Activated CD4-positive, alpha-beta T cell treated with anti-CD3 and anti-CD28 coated beads, Interleukin-2, amount 10 ng/mL, durations not matched to agents 7 days and 5 days (primary cell): ENCODE measurements around the gene VASP. TPM values are rescaled to one million over a fixed set of nuclear protein-coding genes. Genes with fewer than 3 reads are reported as not detected.

ENCODE experiments used
- CTCF ChIA-PET: fragments of 350-600 bp; sonication (Branson Sonifier 250); formaldehyde crosslinking; loops from one replicate; lab custom pipeline; 2021; ENCODE audit warnings: antibody characterized with exemption; lab: Charles Lee
- POLR2A ChIA-PET: fragments of 350-600 bp; sonication (Branson Sonifier 250); formaldehyde crosslinking; loops from one replicate; lab custom pipeline; 2021; ENCODE audit warnings: antibody characterized with exemption; lab: Charles Lee
- DNase-seq: peaks from one replicate; pipeline ENCODE4 v3.0.0-alpha.2; 2020
- H3K27ac Mint-ChIP-seq: one replicate; pipeline ENCODE4 v1.8.0; 2021; ENCODE audit warnings: mild to moderate bottlenecking, moderate library complexity, mixed read lengths
- H3K27me3 Mint-ChIP-seq: one replicate; pipeline ENCODE4 v1.8.0; 2021; ENCODE audit warnings: mixed read lengths
- H3K36me3 Mint-ChIP-seq: one replicate; pipeline ENCODE4 v1.8.0; 2021; ENCODE audit warnings: low read depth, mixed read lengths
- H3K4me1 Mint-ChIP-seq: one replicate; pipeline ENCODE4 v1.8.0; 2021; ENCODE audit warnings: mixed read lengths
- H3K4me3 Mint-ChIP-seq: one replicate; pipeline ENCODE4 v1.8.0; 2021; ENCODE audit warnings: mild to moderate bottlenecking, moderate library complexity, mixed read lengths
- H3K9me3 Mint-ChIP-seq: one replicate; pipeline ENCODE4 v1.8.0; 2021; ENCODE audit warnings: mixed read lengths
- total RNA-seq, 2 experiments: library from RNA; stranded (reverse); gene quantifications; one replicate each; pipeline ENCODE4 v1.2.3, GENCODE V29; 2021

The VASP gene
- total RNA-seq, 2 experiments from 2014 or later = 143 to 157 TPM

GRCh38 chr19:45469132-45469944 lies 37.9 kb upstream of the VASP start:
- DNase-seq = peak; percentile 94
- Mint-ChIP-seq H3K36me3 (no peaks in the 10 kb centered on the region), H3K4me3 (peak overlapping the region; percentile 89), H3K4me1 (peaks cover 35% of the 10 kb centered on the region), H3K27ac (peak overlapping the region; percentile 95), H3K9me3 (no peaks in the 10 kb centered on the region), H3K27me3 (peaks cover 36% of the 10 kb centered on the region)
- CTCF ChIA-PET = interaction anchor here (0.6 to 16.9 kb wide), 9 partner anchors 9 to 208 kb away, joined by 3 to 310 read pairs (median 6); partner anchors contain the start of gene PPP1R13L
- POLR2A ChIA-PET = no interaction called here

GRCh38 chr19:45469945-45470761 lies 37.1 kb upstream of the VASP start:
- peaks cover 42% of the 10 kb centered on the region for H3K4me1 Mint-ChIP-seq

GRCh38 chr19:45470762-45471081 lies 36.6 kb upstream of the VASP start:
- ChIA-PET POLR2A (no interaction called here), CTCF (interaction anchor here (6.3 to 16.9 kb wide), 2 partner anchors 15 to 31 kb away, joined by 48 to 310 read pairs; no protein-coding TSS in a partner anchor)
- H3K27me3 Mint-ChIP-seq = peaks cover 42% of the 10 kb centered on the region
- H3K27ac Mint-ChIP-seq = no peak overlapping the region
- no peak overlapping the region for H3K4me3 Mint-ChIP-seq
- H3K4me1 Mint-ChIP-seq = peaks cover 46% of the 10 kb centered on the region
- H3K36me3 Mint-ChIP-seq = no peaks in the 10 kb centered on the region
- no peak for DNase-seq
- H3K9me3 Mint-ChIP-seq = no peaks in the 10 kb centered on the region

More at GRCh38 chr19:45469945-45470761, 37.1 kb upstream of the VASP start:
- Mint-ChIP-seq H3K9me3 (no peaks in the 10 kb centered on the region), H3K27me3 (peaks cover 38% of the 10 kb centered on the region), H3K27ac (peak overlapping the region; percentile 95), H3K4me3 (peak overlapping the region; percentile 89), H3K36me3 (no peaks in the 10 kb centered on the region)
- POLR2A ChIA-PET = no interaction called here
- CTCF ChIA-PET = interaction anchor here (1.4 to 16.9 kb wide), 6 partner anchors 8 to 66 kb away, joined by 5 to 310 read pairs (median 16); partner anchors contain the start of gene PPP1R13L
- DNase-seq = peak; percentile 54

GRCh38 chr19:45471111-45471930 lies 36.0 kb upstream of the VASP start:
- no peaks in the 10 kb centered on the region for H3K9me3 Mint-ChIP-seq
- H3K27me3 Mint-ChIP-seq = peaks cover 44% of the 10 kb centered on the region
- peaks cover 48% of the 10 kb centered on the region for H3K4me1 Mint-ChIP-seq
- H3K4me3 Mint-ChIP-seq = no peak overlapping the region
- no peaks in the 10 kb centered on the region for H3K36me3 Mint-ChIP-seq
- POLR2A ChIA-PET = no interaction called here
- no peak for DNase-seq
- H3K27ac Mint-ChIP-seq = no peak overlapping the region
- CTCF ChIA-PET = interaction anchor here (6.3 to 16.9 kb wide), 2 partner anchors 14 to 31 kb away, joined by 48 to 310 read pairs; no protein-coding TSS in a partner anchor

- H3K27me3 Mint-ChIP-seq = peaks cover 48% of the 10 kb centered on the region
- no peaks in the 10 kb centered on the region for H3K36me3 Mint-ChIP-seq
- POLR2A ChIA-PET = no interaction called here
- H3K4me1 Mint-ChIP-seq = peaks cover 51% of the 10 kb centered on the region
- H3K4me3 Mint-ChIP-seq = no peak overlapping the region
- CTCF ChIA-PET = interaction anchor here (0.6 to 16.9 kb wide), 3 partner anchors 13 to 64 kb away, joined by 3 to 310 read pairs (median 48); no protein-coding TSS in a partner anchor
- DNase-seq = no peak
- no peak overlapping the region for H3K27ac Mint-ChIP-seq
- H3K9me3 Mint-ChIP-seq = no peaks in the 10 kb centered on the region
These were observed 35.2 kb upstream of the VASP start for GRCh38 chr19:45471931-45472562.

- DNase-seq = no peak
- H3K9me3 Mint-ChIP-seq = no peaks in the 10 kb centered on the region
- H3K27ac Mint-ChIP-seq = no peak overlapping the region
- H3K4me3 Mint-ChIP-seq = no peak overlapping the region
- POLR2A ChIA-PET = no interaction called here
- H3K36me3 Mint-ChIP-seq = no peaks in the 10 kb centered on the region
- H3K27me3 Mint-ChIP-seq = peaks cover 51% of the 10 kb centered on the region
- CTCF ChIA-PET = interaction anchor here (0.6 to 16.9 kb wide), 3 partner anchors 13 to 65 kb away, joined by 3 to 310 read pairs (median 12); no protein-coding TSS in a partner anchor
- H3K4me1 Mint-ChIP-seq = peaks cover 54% of the 10 kb centered on the region
These were observed 34.5 kb upstream of the VASP start for GRCh38 chr19:45472563-45473366.

- Mint-ChIP-seq H3K36me3 (no peaks in the 10 kb centered on the region), H3K27ac (no peak overlapping the region), H3K9me3 (no peaks in the 10 kb centered on the region), H3K4me1 (peaks cover 54% of the 10 kb centered on the region), H3K4me3 (no peak overlapping the region), H3K27me3 (peaks cover 51% of the 10 kb centered on the region)
- ChIA-PET CTCF (interaction anchor here (2.3 to 16.9 kb wide), 2 partner anchors 12 to 33 kb away, joined by 12 to 310 read pairs; no protein-coding TSS in a partner anchor), POLR2A (no interaction called here)
- DNase-seq = no peak
These were observed 34.0 kb upstream of the VASP start for GRCh38 chr19:45473367-45473681.

- no peak overlapping the region for H3K4me3 Mint-ChIP-seq
- POLR2A ChIA-PET = no interaction called here
- no peak for DNase-seq
These were observed 33.3 kb upstream of the VASP start for GRCh38 chr19:45473682-45474605.

GRCh38 chr19:45474606-45475521 lies 32.4 kb upstream of the VASP start:
- peaks cover 59% of the 10 kb centered on the region for H3K4me1 Mint-ChIP-seq
- ChIA-PET POLR2A (no interaction called here), CTCF (interaction anchor here (2.3 to 16.9 kb wide), 3 partner anchors 10 to 35 kb away, joined by 12 to 310 read pairs (median 14); no protein-coding TSS in a partner anchor)
- no peak for DNase-seq
- no peak overlapping the region for H3K4me3 Mint-ChIP-seq
- no peaks in the 10 kb centered on the region for H3K36me3 Mint-ChIP-seq
- H3K27me3 Mint-ChIP-seq = peaks cover 51% of the 10 kb centered on the region
- H3K27ac Mint-ChIP-seq = no peak overlapping the region
- H3K9me3 Mint-ChIP-seq = no peaks in the 10 kb centered on the region

More at GRCh38 chr19:45473682-45474605, 33.3 kb upstream of the VASP start:
- Mint-ChIP-seq H3K27me3 (peaks cover 51% of the 10 kb centered on the region), H3K36me3 (no peaks in the 10 kb centered on the region), H3K9me3 (no peaks in the 10 kb centered on the region), H3K4me1 (peaks cover 57% of the 10 kb centered on the region), H3K27ac (no peak overlapping the region)
- CTCF ChIA-PET = interaction anchor here (2.3 to 16.9 kb wide), 2 partner anchors 12 to 34 kb away, joined by 12 to 310 read pairs; no protein-coding TSS in a partner anchor
